Liver (tissue), 9 donors: ENCODE results near the gene COL6A3. TPM values are rescaled to one million over a fixed set of nuclear protein-coding genes. Genes with fewer than 3 reads are reported as not detected.

ENCODE experiments used
- DNase-seq: peaks from one replicate; pipeline ENCODE4 v3.0.0-alpha.2; 2017; ENCODE audit warnings: low spot score
- H3K27ac ChIP-seq, 2 donors: one replicate each; pipeline ENCODE4 v1.7.0; 2013; ENCODE audit warnings: inconsistent platforms in 2 of 2, low read length in 2 of 2, control low read depth in 1 of 2, low read depth in 1 of 2, mild to moderate bottlenecking in 1 of 2
- H3K27me3 ChIP-seq, 4 donors: one replicate each; pipeline versions ENCODE4 v1.6.1 to v1.7.0; 2013; ENCODE audit warnings: low read length in 3 of 4, inconsistent platforms in 1 of 4, mild to moderate bottlenecking in 1 of 4, moderate library complexity in 1 of 4; ENCODE audit not compliant: control insufficient read depth in 4 of 4, insufficient read depth in 4 of 4
- H3K36me3 ChIP-seq, 4 donors: one replicate each; pipeline versions ENCODE4 v1.6.1 to v1.7.0; 2013; ENCODE audit warnings: low read length in 3 of 4, mild to moderate bottlenecking in 3 of 4, low read depth in 1 of 4, moderate library complexity in 1 of 4; ENCODE audit not compliant: control insufficient read depth in 4 of 4, insufficient read depth in 3 of 4
- H3K4me1 ChIP-seq, 4 donors: one replicate each; pipeline versions ENCODE4 v1.6.1 to v1.7.0; 2013; ENCODE audit warnings: low read length in 3 of 4, mild to moderate bottlenecking in 3 of 4, moderate library complexity in 1 of 4; ENCODE audit not compliant: control insufficient read depth in 4 of 4, insufficient read depth in 4 of 4
- H3K4me3 ChIP-seq, 3 donors: one replicate each; pipeline versions ENCODE4 v1.6.1 to v1.7.0; 2013; ENCODE audit warnings: low read length in 3 of 3, control low read depth in 1 of 3, low read depth in 1 of 3, mild to moderate bottlenecking in 1 of 3
- H3K9ac ChIP-seq, 2 donors: one replicate each; pipeline ENCODE4 v1.7.0; 2013; ENCODE audit warnings: low read length in 2 of 2, mild to moderate bottlenecking in 2 of 2, moderate library complexity in 2 of 2, control low read depth in 1 of 2, low read depth in 1 of 2
- H3K9me3 ChIP-seq, 4 donors: one replicate each; pipeline versions ENCODE4 v1.6.1 to v1.7.0; 2013; ENCODE audit warnings: low read length in 3 of 4; ENCODE audit not compliant: control insufficient read depth in 4 of 4
- ATF3 ChIP-seq: IDR thresholded peaks from 2 replicates; pipeline ENCODE4 v1.6.1; 2016; ENCODE audit warnings: antibody characterized with exemption
- CTCF ChIP-seq: fragments of 150-350 bp; IDR thresholded peaks from 2 replicates; pipeline ENCODE4 v1.5.1; 2017; ENCODE audit warnings: improper control_type of control experiment, low read depth, low read length; ENCODE audit not compliant: missing input control
- EGR1 ChIP-seq, 2 donors: IDR thresholded peaks; 2 replicates each; pipeline ENCODE4 v1.6.1; 2016 to 2018; ENCODE audit warnings: antibody characterized with exemption in 2 of 2, low read depth in 2 of 2
- FOXA1 ChIP-seq: IDR thresholded peaks from 2 replicates; pipeline ENCODE4 v1.6.1; 2016; ENCODE audit warnings: antibody characterized with exemption
- FOXA2 ChIP-seq: IDR thresholded peaks from 2 replicates; pipeline ENCODE4 v1.6.1; 2016; ENCODE audit warnings: antibody characterized with exemption
- GABPA ChIP-seq, 2 donors: IDR thresholded peaks in 1 of 2; conservative IDR thresholded peaks in 1 of 2; 2 replicates each; pipeline ENCODE4 v1.6.1; 2016; ENCODE audit warnings: antibody characterized with exemption in 2 of 2, mild to moderate bottlenecking in 1 of 2, moderate library complexity in 1 of 2
- HNF4A ChIP-seq, 2 donors: conservative IDR thresholded peaks; 2 replicates each; pipeline ENCODE4 v1.6.1; 2016; ENCODE audit warnings: antibody characterized with exemption in 2 of 2, mild to moderate bottlenecking in 2 of 2
- HNF4G ChIP-seq: IDR thresholded peaks from 2 replicates; pipeline ENCODE4 v1.6.1; 2016; ENCODE audit warnings: antibody characterized with exemption
- JUND ChIP-seq, 2 donors: IDR thresholded peaks; 2 replicates each; pipeline ENCODE4 v1.6.1; 2016; ENCODE audit warnings: antibody characterized with exemption in 2 of 2
- MAX ChIP-seq: IDR thresholded peaks from 2 replicates; pipeline ENCODE4 v1.6.1; 2016; ENCODE audit warnings: antibody characterized with exemption
- NR2F2 ChIP-seq: IDR thresholded peaks from 2 replicates; pipeline ENCODE4 v1.6.1; 2016; ENCODE audit warnings: antibody characterized with exemption
- RAD21 ChIP-seq, 2 donors: IDR thresholded peaks; 2 replicates each; pipeline ENCODE4 v1.6.1; 2016; ENCODE audit warnings: antibody characterized with exemption in 2 of 2, mild to moderate bottlenecking in 2 of 2
- REST ChIP-seq: IDR thresholded peaks from 2 replicates; pipeline ENCODE4 v1.6.1; 2016; ENCODE audit warnings: antibody characterized with exemption, mild to moderate bottlenecking
- RXRA ChIP-seq, 2 donors: IDR thresholded peaks; 2 replicates each; pipeline ENCODE4 v1.6.1; 2017 to 2018; ENCODE audit warnings: antibody characterized with exemption in 2 of 2, mild to moderate bottlenecking in 1 of 2
- SP1 ChIP-seq: IDR thresholded peaks from 2 replicates; pipeline ENCODE4 v1.6.1; 2018; ENCODE audit warnings: antibody characterized with exemption, mild to moderate bottlenecking
- TAF1 ChIP-seq: conservative IDR thresholded peaks from 2 replicates; pipeline ENCODE4 v1.6.1; 2016; ENCODE audit warnings: antibody characterized with exemption, mild to moderate bottlenecking
- YY1 ChIP-seq: IDR thresholded peaks from 2 replicates; pipeline ENCODE4 v1.6.1; 2016; ENCODE audit warnings: antibody characterized with exemption, mild to moderate bottlenecking
- ZBTB33 ChIP-seq: IDR thresholded peaks from 2 replicates; pipeline ENCODE4 v1.6.1; 2016; ENCODE audit warnings: antibody characterized with exemption
- WGBS: extraction: QIAGEN DNeasy Blood & Tissue Kit; methylation state at CpG from one replicate; pipeline ENCODE4 v1.1.7; 2013; 5-methylcytosine and 5-hydroxymethylcytosine counted together
- polyA plus RNA-seq, 2 donors: library from polyadenylated mRNA; stranded (reverse) in 1 of 2; unstranded in 1 of 2; fragments of 200-250 nt in 1 of 2; fragments of >200 nt in 1 of 2; fragmentation: Nextera tagmentation in 1 of 2; extraction: Ambion mirVana in 1 of 2; gene quantifications; one replicate each; pipeline versions ENCODE4 v1.2.1 to v1.2.3, GENCODE V29; 2013 to 2015
- total RNA-seq, 2 donors: library from RNA; depleted of rRNA; stranded (reverse); fragments of >200 nt; gene quantifications; one replicate each; pipeline ENCODE4 v1.2.3, GENCODE V29; 2014
- donor health status: healthy.
- donor health status: healthy.
- donor health status: healthy.
- donor health status: healthy.
- donor health status: healthy.

COL6A3 gene
- total and polyA plus RNA-seq, 4 donors = 1.7 to 28.7 (median 17.5) TPM

GRCh38 chr2:237458519-237458918 lies 44.6 kb upstream of the COL6A3 start:
- no peak overlapping the region for H3K9ac ChIP-seq
- H3K9me3 ChIP-seq = no peaks in the 10 kb centered on the region
- TF ChIP-seq JUND (IDR thresholded peaks at IDR 0.05) (no peak), FOXA1 (no peak), HNF4G (no peak), REST (no peak), EGR1 (IDR thresholded peaks at IDR 0.05; ENCODE audit: low read depth in 2 of 2) (no peak), MAX (no peak), FOXA2 (no peak), CTCF (no peak), GABPA (IDR thresholded peaks at IDR 0.05 in 1 of 2, conservative IDR thresholded peaks at IDR 0.05 in 1 of 2) (no peak), HNF4A (conservative IDR thresholded peaks at IDR 0.05) (no peak), RXRA (IDR thresholded peaks at IDR 0.05) (no peak), ZBTB33 (no peak), RAD21 (IDR thresholded peaks at IDR 0.05) (no peak), SP1 (no peak), ATF3 (no peak), YY1 (no peak)
- no peaks in the 10 kb centered on the region for H3K27me3 ChIP-seq
- H3K4me1 ChIP-seq = no peaks in the 10 kb centered on the region
- WGBS = 72% methylated on average over 1 of the region's 1 CpG
- no peaks in the 10 kb centered on the region for H3K36me3 ChIP-seq
- H3K27ac ChIP-seq = no peak overlapping the region
- no peak overlapping the region for H3K4me3 ChIP-seq
- DNase-seq = no peak

GRCh38 chr2:237457388-237457941 lies 43.5 kb upstream of the COL6A3 start:
- no peak overlapping the region for H3K9ac ChIP-seq
- no peaks in the 10 kb centered on the region for H3K36me3 ChIP-seq
- TF ChIP-seq SP1 (no peak), TAF1 (no peak), YY1 (no peak), HNF4G (no peak), ZBTB33 (no peak), NR2F2 (no peak), GABPA (IDR thresholded peaks at IDR 0.05 in 1 of 2, conservative IDR thresholded peaks at IDR 0.05 in 1 of 2) (no peak), FOXA2 (no peak), EGR1 (IDR thresholded peaks at IDR 0.05; ENCODE audit: low read depth in 2 of 2) (no peak), ATF3 (no peak), MAX (no peak), FOXA1 (no peak), CTCF (no peak), RXRA (IDR thresholded peaks at IDR 0.05) (no peak), JUND (IDR thresholded peaks at IDR 0.05) (no peak), HNF4A (conservative IDR thresholded peaks at IDR 0.05) (no peak)

More at GRCh38 chr2:237457388-237457941, 43.5 kb upstream of the COL6A3 start:
- H3K4me3 ChIP-seq = no peak overlapping the region
- no peaks in the 10 kb centered on the region for H3K27me3 ChIP-seq
- no peaks in the 10 kb centered on the region for H3K4me1 ChIP-seq
- H3K9me3 ChIP-seq = no peaks in the 10 kb centered on the region
- WGBS = 81% methylated on average over 2 of the region's 2 CpGs
- H3K27ac ChIP-seq = no peak overlapping the region
- no peak for DNase-seq
